Smooth muscle cell (in vitro differentiated cells): ENCODE measurements around the gene STARD10. TPM values are rescaled to one million over a fixed set of nuclear protein-coding genes. Genes with fewer than 3 reads are reported as not detected.
"Not testable (repeated sequence)": the region's sequence is repeated elsewhere in the genome, so short reads cannot be mapped to it uniquely, and the experiment has no call there.

ENCODE experiments used
- DNase-seq: peaks from one replicate; lab custom pipeline; 2025; ENCODE audit not compliant: unreplicated experiment; lab: John Stamatoyannopoulos, UW
- H2AFZ ChIP-seq: fragments of 200-600 bp; sonication (generic); 2 replicates; pipeline ENCODE4 v1.6.0; 2016; ENCODE audit warnings: antibody characterized with exemption, low read depth, mild to moderate bottlenecking
- H3F3A ChIP-seq: fragments of 200-600 bp; sonication (generic); 2 replicates; pipeline ENCODE4 v1.6.0; 2017; ENCODE audit warnings: antibody characterized with exemption, low read depth
- H3K27ac ChIP-seq: fragments of 200-600 bp; sonication (generic); 2 replicates; pipeline ENCODE4 v1.5.1; 2016; ENCODE audit warnings: low read depth, mild to moderate bottlenecking
- H3K27me3 ChIP-seq: fragments of 200-600 bp; sonication (generic); 2 replicates; pipeline ENCODE4 v1.6.1; 2016; ENCODE audit warnings: low read depth, mild to moderate bottlenecking
- H3K36me3 ChIP-seq: fragments of 200-600 bp; sonication (generic); 2 replicates; pipeline ENCODE4 v1.5.1; 2016; ENCODE audit warnings: low read depth
- H3K4me1 ChIP-seq: fragments of 200-600 bp; sonication (generic); 2 replicates; pipeline ENCODE4 v1.5.1; 2016; ENCODE audit warnings: low read depth
- H3K4me2 ChIP-seq: fragments of 200-600 bp; sonication (generic); 2 replicates; pipeline ENCODE4 v1.6.0; 2016; ENCODE audit warnings: mild to moderate bottlenecking
- H3K4me3 ChIP-seq: fragments of 200-600 bp; sonication (generic); 2 replicates; pipeline ENCODE4 v1.5.1; 2016; ENCODE audit warnings: mild to moderate bottlenecking
- H3K79me2 ChIP-seq: fragments of 200-600 bp; sonication (generic); 2 replicates; pipeline ENCODE4 v1.6.0; 2016; ENCODE audit warnings: low read depth, mild to moderate bottlenecking
- H3K9ac ChIP-seq: fragments of 200-600 bp; sonication (generic); 2 replicates; pipeline ENCODE4 v1.6.0; 2016; ENCODE audit warnings: low read depth
- H3K9me3 ChIP-seq: fragments of 200-600 bp; sonication (generic); replicated peaks from 2 replicates; pipeline ENCODE4 v1.5.1; 2016; ENCODE audit warnings: low read depth
- H4K20me1 ChIP-seq: fragments of 200-600 bp; sonication (generic); 2 replicates; pipeline ENCODE4 v1.6.0; 2016; ENCODE audit warnings: low read depth
- WGBS: methylation state at CpG from one replicate; pipeline ENCODE4 v1.1.7; 2016; ENCODE audit warnings: low lambda C conversion rate; 5-methylcytosine and 5-hydroxymethylcytosine counted together
- polyA plus RNA-seq: library from polyadenylated mRNA; unstranded; fragments of >200 nt; fragmentation: Nextera tagmentation; extraction: Ambion mirVana; gene quantifications from 2 replicates; pipeline ENCODE4 v1.2.1, GENCODE V29; 2016
- total RNA-seq: library from RNA; depleted of rRNA; stranded (reverse); fragments of >200 nt; gene quantifications from 2 replicates; pipeline ENCODE4 v1.2.3, GENCODE V29; 2014
- TF ChIP-seq, protein P1 (sequence below): fragments of 200-600 bp; sonication (generic); IDR thresholded peaks from 2 replicates; pipeline ENCODE4 v1.5.1; 2017; ENCODE audit warnings: borderline replicate concordance, mild to moderate bottlenecking, antibody characterized with exemption; ENCODE audit not compliant: insufficient read depth, poor library complexity, severe bottlenecking

STARD10 gene
- total and polyA plus RNA-seq, 2 experiments from 2014 or later = 87.7 to 130 TPM

DNA sequence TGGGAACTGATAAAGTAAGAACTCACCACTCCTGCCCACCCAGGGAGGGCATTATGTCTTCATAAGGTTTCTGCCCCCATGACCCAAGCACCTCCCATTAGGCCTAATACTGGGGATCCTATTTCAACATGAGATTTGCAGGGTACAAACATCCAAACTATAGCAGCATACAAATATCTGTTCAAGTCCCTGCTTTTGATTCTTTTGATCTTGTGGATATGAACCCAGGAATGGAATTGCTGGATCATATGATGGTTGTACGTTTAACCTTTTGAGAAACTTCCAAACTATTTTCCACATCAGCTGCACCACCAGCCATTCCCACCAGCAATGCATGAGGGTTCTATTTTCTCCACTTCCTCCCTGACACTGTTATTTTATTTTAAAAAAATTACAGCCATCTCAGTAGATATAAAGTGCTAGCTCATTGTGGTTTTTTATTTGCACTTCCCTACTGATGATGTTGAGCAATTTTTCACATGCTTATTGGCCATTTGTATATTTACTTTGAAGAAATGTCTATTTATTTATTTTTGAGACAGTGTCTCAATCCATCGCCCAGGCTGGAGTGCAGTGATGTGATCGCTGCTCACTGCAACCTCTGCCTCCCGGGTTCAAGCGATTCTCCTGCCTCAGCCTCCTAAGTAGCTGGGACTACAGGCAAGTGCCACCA lies 13.3 kb upstream of the STARD10 start:
- TF ChIP-seq, protein P1, sequence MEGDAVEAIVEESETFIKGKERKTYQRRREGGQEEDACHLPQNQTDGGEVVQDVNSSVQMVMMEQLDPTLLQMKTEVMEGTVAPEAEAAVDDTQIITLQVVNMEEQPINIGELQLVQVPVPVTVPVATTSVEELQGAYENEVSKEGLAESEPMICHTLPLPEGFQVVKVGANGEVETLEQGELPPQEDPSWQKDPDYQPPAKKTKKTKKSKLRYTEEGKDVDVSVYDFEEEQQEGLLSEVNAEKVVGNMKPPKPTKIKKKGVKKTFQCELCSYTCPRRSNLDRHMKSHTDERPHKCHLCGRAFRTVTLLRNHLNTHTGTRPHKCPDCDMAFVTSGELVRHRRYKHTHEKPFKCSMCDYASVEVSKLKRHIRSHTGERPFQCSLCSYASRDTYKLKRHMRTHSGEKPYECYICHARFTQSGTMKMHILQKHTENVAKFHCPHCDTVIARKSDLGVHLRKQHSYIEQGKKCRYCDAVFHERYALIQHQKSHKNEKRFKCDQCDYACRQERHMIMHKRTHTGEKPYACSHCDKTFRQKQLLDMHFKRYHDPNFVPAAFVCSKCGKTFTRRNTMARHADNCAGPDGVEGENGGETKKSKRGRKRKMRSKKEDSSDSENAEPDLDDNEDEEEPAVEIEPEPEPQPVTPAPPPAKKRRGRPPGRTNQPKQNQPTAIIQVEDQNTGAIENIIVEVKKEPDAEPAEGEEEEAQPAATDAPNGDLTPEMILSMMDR = no peak
- Histone ChIP-seq H3F3A (peaks cover 3% of the 10 kb centered on the region), H3K4me1 (no peaks in the 10 kb centered on the region), H3K4me3 (no peak overlapping the region), H3K79me2 (peaks cover 2% of the 10 kb centered on the region), H3K4me2 (no peak overlapping the region), H3K27ac (no peak overlapping the region), H3K36me3 (no peaks in the 10 kb centered on the region), H3K9me3 (no peaks in the 10 kb centered on the region), H3K27me3 (no peaks in the 10 kb centered on the region), H4K20me1 (no peaks in the 10 kb centered on the region), H2AFZ (no peak overlapping the region), H3K9ac (no peak overlapping the region)
- no peak for DNase-seq
- 92% methylated on average over 5 of the region's 5 CpGs for WGBS

DNA sequence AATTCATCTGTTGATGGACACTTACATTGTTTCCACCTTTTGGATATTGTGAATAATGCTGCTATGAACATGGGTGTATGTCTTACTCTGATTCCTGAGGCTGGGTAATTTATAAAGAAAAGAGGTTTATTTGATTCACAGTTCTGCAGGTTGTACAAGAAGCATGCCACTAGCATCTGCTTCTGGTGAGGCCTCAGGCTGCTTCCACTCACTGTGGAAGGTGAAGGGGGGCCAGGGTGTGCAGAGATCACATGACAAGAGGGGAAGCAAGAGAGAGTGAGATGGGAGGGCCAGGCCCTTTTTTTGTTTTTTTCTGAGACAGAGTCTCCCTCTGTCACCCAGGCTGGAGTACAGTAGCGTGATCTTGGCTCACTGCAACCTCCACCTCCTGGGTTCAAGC lies 12.5 kb upstream of the STARD10 start:
- H3K36me3 ChIP-seq, H3K27ac ChIP-seq, H3K9ac ChIP-seq, H3F3A ChIP-seq, H3K4me1 ChIP-seq, H3K79me2 ChIP-seq, H3K27me3 ChIP-seq, H3K4me2 ChIP-seq, H3K9me3 ChIP-seq, H4K20me1 ChIP-seq, H2AFZ ChIP-seq, DNase-seq, H3K4me3 ChIP-seq: not testable (repeated sequence)
- 100% methylated on average over 1 of the region's 1 CpG for WGBS

DNA sequence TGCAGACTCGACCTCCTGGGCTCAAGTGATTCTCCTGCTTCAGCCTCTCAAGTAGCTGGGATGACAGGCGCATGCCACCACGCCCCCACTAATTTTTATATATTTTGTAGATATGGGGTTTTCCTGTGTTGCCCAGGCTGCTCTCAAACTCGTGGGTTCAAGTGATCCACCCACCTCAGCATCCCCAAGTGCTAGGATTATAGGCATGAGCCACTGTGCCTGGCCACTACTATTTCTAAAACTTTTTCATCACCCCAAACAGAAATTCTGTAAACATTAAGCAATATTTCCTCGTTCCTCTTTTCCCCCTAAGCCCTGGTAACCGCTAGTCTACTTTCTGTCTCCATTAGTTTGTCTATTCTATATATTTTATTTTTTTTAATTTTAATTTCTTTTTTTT lies 11.4 kb upstream of the STARD10 start:
- Histone ChIP-seq H3K27me3 (no peaks in the 10 kb centered on the region), H3K4me1 (no peaks in the 10 kb centered on the region), H4K20me1 (no peaks in the 10 kb centered on the region), H3K27ac (no peak overlapping the region), H3F3A (peaks cover 3% of the 10 kb centered on the region), H3K79me2 (no peaks in the 10 kb centered on the region), H3K4me2 (no peak overlapping the region), H2AFZ (no peak overlapping the region), H3K9me3 (no peaks in the 10 kb centered on the region), H3K9ac (no peak overlapping the region), H3K4me3 (no peak overlapping the region), H3K36me3 (no peaks in the 10 kb centered on the region)
- TF ChIP-seq, protein P1 = no peak
- no peak for DNase-seq
- 93% methylated on average over 6 of the region's 6 CpGs for WGBS

DNA sequence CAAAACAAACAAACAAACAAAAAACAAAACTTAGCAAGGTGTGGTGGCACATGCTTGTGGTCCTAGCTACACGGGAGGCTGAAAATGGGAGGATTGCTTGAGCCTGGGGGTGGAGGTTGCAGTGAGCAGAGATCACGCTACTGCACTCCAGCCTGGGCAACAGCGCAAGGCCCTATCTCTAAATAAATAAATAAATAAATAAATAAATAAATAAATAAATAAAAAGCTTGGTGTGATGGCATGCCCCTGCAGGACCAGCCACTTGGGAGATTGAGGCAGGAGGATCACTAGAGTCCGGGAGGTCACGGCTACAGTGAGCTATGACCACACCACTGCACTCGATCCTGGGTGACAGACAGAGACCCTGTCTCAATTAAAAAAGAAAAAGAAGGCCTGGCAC lies 9.0 kb upstream of the STARD10 start:
- Histone ChIP-seq H3K27ac (no peak overlapping the region), H4K20me1 (no peaks in the 10 kb centered on the region), H3K9ac (no peak overlapping the region), H3K4me1 (no peaks in the 10 kb centered on the region), H3F3A (no peaks in the 10 kb centered on the region), H3K4me3 (no peak overlapping the region), H3K4me2 (no peak overlapping the region), H3K36me3 (no peaks in the 10 kb centered on the region), H3K9me3 (no peaks in the 10 kb centered on the region), H3K79me2 (no peaks in the 10 kb centered on the region), H3K27me3 (no peaks in the 10 kb centered on the region), H2AFZ (no peak overlapping the region)
- TF ChIP-seq, protein P1 = no peak
- no peak for DNase-seq
- WGBS = 95% methylated on average over 6 of the region's 6 CpGs
